GM13977 (cell line): ENCODE results near the gene MRPL12.

ENCODE experiments used
- DNase-seq: peaks from one replicate; pipeline ENCODE4 v3.0.0; 2012; ENCODE audit warnings: low spot score
- in situ Hi-C: fragments of 300-500 bp; cut with MboI; formaldehyde crosslinking; loops from one replicate; pipeline ENCODE4 v1.12.0; 2022; ENCODE audit warnings: low sequenced_read_pairs, low pct_unique_long_range_greater_than_20kb, mixed read lengths, inconsistent platforms; ENCODE audit not compliant: unreplicated experiment
- TF ChIP-seq, protein P1 (sequence below): IDR thresholded peaks from 2 replicates; pipeline ENCODE4 v1.5.1; 2012; ENCODE audit warnings: mild to moderate bottlenecking, control low read depth; ENCODE audit not compliant: insufficient read depth; ENCODE audit errors: extremely low read depth, missing control alignments

The MRPL12 gene

DNA sequence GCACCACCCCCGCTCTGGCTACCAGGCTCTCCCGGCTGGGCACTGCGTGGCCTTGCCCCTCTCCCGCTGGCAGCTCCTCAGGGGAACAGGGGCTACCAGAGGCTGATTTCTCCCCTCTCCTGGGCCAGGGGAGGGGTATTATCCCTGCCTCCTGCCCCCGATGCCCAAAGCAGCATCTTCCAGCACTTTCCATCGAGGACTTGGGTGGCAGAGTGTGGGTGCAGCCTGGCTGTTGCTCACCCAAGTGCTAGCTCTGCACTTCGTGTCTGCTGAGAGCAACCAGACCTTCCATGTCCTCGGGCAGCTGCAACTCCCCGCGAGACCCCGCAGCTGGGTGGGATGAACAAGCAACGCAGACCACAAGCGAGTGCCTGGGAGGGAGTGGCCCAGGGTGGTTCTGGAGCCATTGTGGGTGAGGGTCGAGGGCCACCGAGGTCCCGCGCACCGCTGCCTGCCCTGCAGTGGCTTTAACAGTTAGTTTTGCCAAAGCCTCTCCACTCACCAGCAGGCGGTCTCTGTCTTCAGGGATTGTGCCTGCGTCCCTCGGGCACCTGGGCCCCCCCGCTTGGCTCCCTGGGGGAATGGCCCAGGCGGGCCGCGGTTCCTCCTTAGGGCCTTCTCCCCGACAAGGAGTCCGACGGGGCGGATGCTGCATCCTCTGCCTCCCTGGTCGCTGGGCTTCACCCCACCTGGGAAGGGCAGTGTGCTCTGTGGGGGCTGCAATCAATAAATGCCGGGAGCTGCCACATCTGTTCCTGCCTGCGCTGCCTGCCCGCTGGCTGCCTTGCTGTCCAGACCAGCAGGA, 17.3 kb downstream of the MRPL12 start:
- TF ChIP-seq, protein P1, sequence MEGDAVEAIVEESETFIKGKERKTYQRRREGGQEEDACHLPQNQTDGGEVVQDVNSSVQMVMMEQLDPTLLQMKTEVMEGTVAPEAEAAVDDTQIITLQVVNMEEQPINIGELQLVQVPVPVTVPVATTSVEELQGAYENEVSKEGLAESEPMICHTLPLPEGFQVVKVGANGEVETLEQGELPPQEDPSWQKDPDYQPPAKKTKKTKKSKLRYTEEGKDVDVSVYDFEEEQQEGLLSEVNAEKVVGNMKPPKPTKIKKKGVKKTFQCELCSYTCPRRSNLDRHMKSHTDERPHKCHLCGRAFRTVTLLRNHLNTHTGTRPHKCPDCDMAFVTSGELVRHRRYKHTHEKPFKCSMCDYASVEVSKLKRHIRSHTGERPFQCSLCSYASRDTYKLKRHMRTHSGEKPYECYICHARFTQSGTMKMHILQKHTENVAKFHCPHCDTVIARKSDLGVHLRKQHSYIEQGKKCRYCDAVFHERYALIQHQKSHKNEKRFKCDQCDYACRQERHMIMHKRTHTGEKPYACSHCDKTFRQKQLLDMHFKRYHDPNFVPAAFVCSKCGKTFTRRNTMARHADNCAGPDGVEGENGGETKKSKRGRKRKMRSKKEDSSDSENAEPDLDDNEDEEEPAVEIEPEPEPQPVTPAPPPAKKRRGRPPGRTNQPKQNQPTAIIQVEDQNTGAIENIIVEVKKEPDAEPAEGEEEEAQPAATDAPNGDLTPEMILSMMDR: no peak
- DNase-seq: no peak
- in situ Hi-C loops: no loop called here

- DNase-seq: no peak
- TF ChIP-seq, protein P1: no peak
- in situ Hi-C loops: no loop called here
Observed at GRCh38 chr17:81722184-81723120, 19.3 kb downstream of the MRPL12 start.

DNA sequence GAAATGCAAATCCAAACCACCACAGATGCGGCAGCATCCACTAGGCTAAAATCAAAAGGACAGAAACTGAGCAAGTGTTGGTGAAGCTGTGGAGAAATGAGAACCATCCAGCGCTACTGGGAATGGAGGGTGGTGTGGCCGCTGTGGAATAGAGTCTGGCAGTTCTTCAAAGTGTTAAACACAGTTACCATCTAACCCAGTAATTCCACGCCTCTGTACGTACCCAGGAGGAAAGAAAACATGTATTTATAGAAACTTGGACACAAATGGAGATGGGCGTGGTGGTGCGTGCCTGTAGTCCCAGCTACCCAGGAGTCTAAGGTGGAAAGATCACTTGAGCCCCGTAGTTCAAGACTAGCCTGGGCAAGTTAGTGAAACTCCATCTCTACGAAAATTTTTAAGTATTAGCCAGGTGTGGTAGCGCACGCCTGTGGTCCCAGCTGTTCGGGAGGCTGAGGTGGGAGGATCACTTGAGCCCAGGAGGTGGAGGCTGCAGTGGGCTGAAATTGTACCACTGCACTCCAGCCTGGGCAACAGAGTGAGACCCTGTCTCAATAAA, 20.6 kb downstream of the MRPL12 start:
- TF ChIP-seq, protein P1: no peak
- in situ Hi-C loops: no loop called here
- DNase-seq: no peak

GRCh38 chr17:81725439-81725838, 22.3 kb downstream of the MRPL12 start:
- in situ Hi-C loops: no loop called here
- TF ChIP-seq, protein P1: no peak

DNA sequence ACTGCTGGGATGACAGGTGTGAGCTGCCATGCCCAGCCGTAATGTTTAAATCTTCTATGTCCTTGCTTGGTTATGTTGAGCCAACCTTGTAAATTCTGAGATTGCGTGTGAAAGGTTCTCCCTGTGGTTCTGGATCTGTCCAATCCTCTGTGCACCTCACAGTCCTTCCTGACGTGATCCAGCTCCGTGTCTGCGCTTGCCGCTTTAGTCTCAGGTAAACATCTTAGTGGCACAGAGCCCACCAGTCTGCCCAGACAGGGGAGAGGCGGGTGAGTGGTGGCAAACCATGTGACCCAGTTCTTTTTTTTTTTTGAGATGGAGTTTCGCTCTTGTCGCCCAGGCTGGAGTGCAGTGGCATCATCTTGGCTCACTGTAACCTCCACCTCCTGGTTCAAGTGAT, 22.8 kb downstream of the MRPL12 start:
- DNase-seq: no peak
- in situ Hi-C loops: no loop called here
- TF ChIP-seq, protein P1: no peak

More at GRCh38 chr17:81725439-81725838, 22.3 kb downstream of the MRPL12 start:
- DNase-seq: no peak

DNA sequence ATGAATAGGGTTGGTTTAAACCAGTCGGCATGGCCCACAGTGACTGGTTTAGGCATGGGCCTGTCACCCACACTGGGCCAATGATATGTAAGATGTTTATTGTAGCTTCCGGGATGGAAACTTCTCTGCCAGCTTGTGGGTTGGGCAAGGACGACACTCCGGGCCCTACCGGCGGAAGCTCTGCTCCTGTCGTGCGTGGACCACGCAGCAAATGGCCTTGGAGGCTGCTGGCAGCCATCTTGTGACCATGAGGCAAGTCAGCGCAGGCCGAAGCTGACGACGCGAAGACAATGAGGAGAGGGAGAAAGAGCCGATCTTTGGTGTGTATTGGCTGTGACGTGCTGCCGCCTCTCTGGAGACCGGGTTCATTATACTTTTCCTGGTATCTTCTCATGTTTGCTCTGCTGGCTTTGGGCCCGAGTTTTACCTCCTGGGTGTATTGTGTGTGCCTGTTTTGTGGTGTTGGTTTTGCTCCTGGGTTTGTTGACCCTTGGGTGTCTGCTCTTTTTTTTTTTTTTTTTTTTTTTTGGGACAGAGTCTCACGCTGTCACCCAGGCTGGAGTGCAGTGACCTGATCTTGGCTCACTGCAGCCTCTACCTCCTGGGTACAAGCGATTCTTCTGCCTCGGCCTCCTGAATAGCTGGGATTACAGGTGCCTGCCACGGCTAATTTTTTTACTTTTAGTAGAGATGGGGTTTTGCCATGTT, 24.3 kb downstream of the MRPL12 start:
- TF ChIP-seq, protein P1: no peak
- no peak for DNase-seq
- in situ Hi-C loops: no loop called here
